Stimulated activated CD8-positive, alpha-beta memory T cell treated with anti-CD3 and anti-CD28 coated beads, Interleukin-12 subunit alpha, Interleukin-12 subunit beta, amount 100 ng/mL, for 4 hours (primary cell): ENCODE data around the gene GTF2B.
"Not testable (repeated sequence)": the region's sequence is repeated elsewhere in the genome, so short reads cannot be mapped to it uniquely, and the experiment has no call there.

Experiments used
- DNase-seq: peaks from one replicate; pipeline ENCODE4 v3.0.0-alpha.2; 2020; ENCODE audit warnings: low read depth

The GTF2B gene, protein sequence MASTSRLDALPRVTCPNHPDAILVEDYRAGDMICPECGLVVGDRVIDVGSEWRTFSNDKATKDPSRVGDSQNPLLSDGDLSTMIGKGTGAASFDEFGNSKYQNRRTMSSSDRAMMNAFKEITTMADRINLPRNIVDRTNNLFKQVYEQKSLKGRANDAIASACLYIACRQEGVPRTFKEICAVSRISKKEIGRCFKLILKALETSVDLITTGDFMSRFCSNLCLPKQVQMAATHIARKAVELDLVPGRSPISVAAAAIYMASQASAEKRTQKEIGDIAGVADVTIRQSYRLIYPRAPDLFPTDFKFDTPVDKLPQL

DNA sequence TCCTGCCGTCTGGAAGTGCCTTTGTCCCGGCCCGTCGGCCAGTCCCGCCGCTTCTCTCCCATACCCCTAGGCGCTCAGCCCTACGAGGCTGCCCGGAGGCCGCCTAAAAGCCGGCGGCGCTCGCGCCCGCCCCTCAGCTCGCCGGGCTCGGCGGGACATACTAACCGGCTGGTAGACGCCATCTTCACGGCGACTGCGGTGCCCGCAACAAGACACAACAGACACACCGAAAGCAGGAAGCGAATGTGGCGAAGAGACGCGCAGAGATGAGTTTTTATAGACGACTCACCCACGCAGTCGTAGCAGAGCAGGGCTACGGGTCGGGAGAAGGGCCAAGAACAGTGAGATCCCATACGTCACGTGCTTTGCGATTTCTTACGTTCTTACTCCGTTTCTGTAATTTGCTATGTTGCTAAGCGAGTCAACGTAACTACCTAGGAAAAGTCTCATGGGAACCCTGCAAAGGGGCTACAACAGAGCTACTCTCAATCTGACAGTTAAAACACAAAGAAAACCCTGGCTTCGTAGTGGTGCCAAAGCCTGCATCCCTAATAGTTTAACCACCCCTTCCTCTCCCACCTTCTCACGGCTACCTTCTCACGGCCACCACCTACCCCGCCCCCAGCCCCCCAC, at the start of gene GTF2B:
Gene GTF2B, minus strand, starts transcription at position 250 of the 633 bp plus-strand sequence. Its CDS starts 68 bp downstream, at position 182.
- DNase-seq: peak; percentile 79

DNA sequence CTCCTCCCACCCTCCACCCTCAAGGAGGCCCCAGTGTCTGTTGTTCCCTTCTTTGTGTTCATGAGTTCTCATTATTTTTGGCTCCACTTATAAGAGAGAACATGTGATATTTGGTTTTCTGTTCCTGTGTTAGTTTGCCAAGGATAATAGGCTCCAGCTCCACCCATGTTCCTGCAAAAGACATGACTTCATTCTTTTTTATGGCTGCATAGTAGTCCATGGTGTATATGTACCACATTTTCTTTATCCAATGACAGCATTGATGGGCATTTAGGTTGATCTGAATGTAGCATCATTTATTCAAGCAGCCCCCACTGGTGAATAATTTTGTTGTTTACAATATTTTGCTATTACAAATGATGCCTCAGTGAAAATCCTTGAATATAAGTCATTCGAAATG, 47.2 kb upstream of the GTF2B start:
- not testable (repeated sequence) for DNase-seq

DNA sequence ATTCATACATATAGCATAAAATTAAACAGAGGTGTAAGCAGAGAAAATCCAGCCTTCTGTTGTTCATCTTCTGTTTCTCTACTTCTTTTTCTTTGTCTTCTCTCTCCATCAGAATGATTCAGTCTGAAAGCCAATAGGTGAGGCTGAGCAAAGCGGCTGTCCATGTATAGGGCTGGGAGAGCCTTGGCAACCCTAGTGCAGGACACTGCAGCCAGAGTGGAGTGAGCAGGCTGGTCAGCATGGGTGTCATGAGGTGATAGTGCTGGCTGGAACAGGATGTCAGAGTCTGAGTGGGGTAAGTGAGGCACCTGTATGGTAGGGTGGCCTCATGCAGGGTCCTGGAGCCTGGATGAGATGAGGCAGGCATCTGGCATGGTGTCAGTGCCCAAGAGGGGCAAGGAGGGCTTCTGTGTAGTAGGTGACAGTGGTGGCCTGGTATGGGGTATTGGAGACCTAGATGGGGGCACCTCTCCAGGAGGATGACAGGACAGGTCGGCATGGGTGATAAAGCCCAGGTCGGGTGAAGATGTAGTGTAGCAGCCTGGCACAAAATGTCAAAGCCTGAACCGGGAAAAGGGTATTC, 45.5 kb upstream of the GTF2B start:
- DNase-seq: no peak

DNA sequence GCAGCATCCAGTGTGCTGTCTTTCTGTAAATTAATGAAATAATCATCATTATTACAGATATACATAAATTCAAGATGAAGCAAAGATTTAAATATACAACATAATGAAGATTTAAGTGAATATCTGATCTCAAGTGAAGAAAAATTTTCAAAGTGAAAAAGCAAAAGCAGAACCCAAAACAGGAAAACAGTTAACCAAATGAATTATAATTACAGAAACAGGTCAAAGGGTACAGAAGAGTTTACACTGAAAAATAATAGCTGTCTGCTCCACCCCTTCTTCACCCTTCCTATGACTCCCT, 44.8 kb upstream of the GTF2B start:
- DNase-seq: no peak

DNA sequence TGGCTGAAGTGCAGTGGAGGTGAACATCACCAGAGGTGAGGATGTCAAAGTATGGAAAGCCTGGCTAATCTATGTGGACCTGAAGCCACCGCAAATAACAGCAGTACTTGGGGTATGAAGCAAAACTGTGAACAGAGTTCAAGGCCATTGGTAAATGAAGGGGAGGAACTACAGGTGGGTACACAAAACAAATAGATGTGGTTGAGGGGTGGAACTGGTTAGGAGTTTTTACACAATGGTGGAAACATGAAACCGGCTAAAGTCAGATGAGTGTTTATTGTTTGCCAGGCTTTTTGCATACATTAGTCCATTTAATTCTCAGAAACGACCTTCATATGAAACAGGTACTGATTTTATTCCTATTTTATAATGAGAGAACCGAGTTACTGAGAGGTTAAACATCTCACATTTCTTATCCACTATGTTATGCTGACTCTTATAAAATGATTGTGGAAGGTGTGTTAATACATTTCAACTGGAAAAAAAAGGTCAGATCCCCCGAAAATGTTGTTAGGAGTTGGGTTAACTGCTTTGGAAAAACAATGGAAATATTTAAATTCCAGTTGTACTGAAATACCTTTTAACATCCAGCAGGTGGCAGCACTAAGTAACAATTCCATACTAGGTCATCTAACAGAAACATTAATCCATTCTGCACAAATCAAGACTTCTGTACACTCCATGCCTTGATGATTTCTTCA, 44.3 kb upstream of the GTF2B start:
- DNase-seq: no peak

DNA sequence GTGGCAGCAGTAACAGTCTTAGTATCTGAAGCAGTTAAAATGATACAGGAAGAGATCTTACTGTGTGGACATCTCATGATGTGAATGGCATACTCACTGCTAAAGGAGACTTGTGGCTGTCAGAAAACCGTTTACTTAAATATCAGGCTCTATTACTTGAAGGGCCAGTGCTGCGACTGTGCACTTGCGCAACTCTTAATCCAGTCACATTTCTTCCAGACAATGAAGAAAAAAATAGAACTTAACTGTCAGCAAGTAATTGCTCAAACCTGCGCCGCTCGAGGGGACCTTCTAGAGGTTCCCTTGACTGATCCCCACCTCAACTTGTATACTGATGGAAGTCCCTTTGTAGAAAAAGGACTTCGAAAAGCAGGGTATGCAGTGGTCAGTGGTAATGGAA, 38.8 kb upstream of the GTF2B start:
- DNase-seq: not testable (repeated sequence)

DNA sequence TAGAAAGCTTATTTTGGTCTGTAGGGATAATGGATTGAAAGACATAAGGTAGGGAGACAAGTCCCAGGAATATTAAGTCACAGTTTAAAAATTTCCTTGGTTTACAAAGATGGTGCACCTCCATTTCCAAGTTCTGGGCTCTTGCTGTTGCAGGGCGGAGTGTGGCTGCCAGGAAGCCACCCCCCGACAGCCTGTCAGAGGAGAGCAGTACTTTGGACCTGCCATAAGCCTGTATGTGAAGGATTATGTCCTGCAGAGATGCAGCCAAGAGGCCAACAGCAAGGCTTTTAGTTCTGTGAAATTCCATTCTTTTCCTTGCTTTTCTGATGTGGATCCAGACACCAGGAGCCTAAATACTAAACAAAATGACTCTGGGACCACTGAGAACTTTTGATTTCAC, 31.9 kb upstream of the GTF2B start:
- DNase-seq: no peak

DNA sequence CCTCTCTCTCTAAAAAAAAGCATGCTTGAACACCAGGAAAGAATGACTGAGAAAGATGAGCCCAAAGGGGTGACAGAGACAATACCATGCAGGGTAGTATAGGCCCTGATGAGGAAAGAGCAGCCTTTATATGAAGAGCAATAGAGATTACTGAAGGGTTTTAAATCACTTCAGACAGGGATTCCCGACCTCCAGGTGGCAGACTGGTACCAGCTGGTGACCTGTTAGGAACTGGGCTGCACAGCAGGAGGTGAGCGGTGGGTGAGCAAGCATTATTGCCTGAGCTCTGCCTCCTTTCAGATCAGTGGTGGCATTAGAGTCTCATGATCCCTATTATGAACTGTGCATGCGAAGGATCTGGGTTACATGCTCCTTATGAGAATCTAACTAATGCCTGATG, 30.8 kb upstream of the GTF2B start:
- DNase-seq: no peak

DNA sequence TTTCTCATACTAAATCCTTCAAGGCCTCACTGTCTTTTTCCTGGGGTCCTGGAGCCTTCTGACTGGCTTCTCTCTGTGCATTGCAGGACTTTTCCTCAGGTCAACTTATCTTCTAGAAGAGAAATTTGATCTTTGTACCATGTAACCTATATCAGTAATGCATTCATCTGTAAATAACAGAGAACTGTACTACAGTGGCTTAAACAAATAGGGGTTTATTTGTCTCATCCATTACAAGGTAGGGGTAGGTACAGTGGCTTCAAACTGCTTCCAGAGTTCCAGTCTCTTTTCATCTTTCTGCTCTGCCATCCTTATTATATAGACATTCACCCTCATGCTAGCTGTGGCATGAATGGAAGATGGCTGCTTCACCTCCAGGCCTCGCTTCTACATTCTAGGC, 29.5 kb upstream of the GTF2B start:
- DNase-seq: no peak

DNA sequence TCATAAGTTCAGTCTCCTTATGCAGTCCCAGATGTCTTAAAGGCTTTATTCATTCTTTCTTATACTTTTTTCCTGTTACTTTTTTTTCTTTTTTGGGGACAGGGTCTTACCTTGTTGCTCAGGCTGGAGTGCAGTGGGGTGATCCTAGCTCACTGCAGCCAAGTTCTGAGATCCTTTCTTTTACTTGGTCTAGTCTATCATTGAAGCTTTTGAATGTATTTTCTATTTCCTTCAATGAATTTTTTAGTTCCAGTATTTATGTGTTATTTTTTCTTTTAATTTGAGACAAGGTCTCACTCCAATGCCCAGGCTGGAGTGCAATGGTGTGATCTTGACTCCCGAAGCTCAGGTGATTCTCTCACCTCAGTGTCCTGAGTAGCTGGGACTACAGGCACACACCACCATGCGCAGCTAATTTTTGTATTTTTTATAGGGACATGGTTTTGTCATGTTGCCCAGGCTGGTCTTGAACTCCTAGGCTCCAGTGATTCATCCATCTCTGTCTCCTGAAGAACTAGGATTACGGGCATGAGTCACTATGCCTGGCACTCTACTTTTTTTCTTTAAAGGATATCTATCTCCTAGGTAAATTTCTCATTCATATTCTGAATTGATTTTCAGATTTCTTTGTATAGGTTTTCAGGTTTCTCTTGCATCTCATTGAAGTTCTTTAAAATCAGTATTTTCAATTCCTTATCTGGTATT, 26.1 kb upstream of the GTF2B start:
- DNase-seq: no peak

DNA sequence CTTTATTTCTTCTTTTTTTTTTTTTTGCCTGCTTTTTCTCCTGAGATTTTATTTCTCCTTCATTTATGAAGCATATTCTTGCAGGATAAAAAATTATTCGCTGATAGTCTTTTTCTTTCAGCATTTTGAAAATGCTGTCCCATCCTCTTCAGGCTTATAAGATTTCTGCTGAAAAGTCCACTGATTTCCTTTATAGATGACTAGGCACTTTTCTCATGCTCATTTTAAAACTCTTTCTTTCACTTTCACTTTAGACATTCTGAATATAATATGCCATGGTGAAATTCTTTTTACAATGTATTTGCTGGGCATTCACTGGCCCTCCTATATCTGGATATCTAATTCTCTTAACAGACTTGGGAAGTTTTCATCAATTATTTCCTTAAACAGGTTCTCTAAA, 25.5 kb upstream of the GTF2B start:
- no peak for DNase-seq

DNA sequence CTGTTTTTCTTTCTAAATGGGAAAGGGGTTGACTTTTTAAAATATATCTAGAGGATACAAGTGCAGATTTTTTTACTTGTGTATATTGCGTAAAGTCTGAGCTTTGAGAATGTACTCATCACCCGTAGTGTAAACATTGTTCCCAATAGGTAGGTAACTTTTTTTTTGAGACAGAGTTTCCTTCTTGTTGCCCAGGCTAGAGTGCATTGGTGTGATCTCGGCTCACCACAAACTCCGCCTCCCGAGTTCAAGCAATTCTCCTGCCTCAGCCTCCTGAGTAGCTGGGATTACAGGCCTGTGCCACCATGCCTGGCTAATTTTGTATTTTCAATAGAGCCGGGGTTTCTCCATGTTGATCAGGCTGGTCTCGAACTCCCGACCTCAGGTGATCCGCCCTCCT, 20.4 kb upstream of the GTF2B start:
- not testable (repeated sequence) for DNase-seq

DNA sequence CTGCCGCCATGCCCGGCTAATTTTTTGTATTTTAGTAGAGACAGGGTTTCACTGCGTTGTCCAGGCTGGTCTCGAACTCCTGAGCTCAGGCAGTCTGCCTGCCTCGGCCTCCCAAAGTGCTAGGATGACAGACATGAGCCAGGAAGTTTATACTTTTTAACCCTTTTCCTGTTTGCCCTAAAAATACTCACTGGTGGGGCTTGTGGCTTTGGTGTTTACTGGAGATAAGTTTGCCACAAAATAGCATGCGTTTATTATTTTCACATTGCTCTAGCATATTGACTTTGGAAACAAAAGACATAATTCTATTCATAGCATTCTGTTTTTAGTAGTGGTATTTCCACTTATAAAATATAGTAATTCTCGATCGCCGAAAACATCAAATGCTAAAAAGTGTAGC, 19.8 kb upstream of the GTF2B start:
- no peak for DNase-seq

DNA sequence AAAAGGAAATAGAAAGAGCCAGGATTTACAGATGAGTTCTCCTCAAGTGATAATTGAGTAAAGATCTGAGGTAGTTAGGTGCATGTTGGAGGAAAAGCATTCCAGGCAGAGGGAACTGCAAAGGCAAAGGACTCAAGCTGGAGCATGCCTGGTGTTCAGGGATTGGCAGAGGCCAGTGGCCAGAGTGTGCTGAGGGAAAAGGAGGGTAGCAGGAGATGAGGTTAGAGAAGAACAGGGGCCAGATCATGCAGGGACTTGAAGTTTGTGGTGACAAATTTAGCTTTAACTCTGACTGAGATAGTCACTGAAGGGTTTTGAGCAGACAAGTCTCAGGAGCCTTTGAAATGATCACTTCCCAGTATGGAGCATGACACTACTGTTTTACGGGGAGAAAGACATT, 19.0 kb upstream of the GTF2B start:
- DNase-seq: no peak

DNA sequence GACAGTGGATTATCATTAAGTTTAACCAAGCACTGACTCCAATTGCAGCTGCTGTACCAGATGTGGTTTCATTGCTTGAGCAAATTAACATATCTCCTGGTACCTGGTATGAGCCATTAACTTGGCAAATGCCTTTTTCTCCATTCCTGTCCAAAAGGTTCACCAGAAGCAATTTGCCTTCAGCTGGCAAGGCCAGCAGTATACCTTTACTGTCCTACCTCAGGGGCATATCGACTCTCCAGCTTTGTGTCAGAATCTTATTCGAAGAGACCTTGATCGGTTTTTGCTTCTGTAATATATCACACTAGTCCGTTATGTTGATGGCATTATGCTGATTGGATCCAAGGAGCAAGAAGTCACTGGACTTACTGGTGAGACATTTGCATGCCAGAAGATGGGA, 9.5 kb upstream of the GTF2B start:
- DNase-seq: no peak

DNA sequence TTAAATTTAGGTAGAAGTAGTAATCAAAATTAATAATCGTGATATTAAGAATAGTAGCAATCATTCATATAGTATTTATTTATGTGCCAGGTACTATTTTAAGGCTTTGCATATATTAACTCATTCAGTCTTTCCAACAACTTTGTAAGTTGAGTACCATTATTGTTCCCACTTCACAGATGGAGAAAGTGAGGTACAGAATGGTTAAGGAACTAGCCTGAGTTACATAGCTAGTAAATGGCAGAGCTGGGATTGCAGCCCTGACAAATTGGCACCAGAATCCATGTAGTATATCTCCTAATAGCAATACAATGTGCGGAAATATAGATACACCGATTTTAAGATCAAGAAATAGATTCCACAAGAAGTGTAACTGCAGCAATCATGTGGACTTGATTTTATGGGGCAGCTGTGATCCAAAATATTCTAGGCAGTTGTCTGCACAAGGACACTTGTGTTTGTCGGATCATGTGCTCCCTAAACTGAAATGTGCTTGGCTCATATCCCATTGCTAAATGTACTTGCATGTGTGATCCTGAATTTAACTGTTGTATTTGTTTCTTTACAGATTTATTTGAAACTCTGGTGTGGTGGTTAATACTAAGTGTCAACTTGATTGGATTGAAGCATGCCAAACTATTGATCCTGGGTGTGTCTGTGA, 5.8 kb upstream of the GTF2B start:
- no peak for DNase-seq

DNA sequence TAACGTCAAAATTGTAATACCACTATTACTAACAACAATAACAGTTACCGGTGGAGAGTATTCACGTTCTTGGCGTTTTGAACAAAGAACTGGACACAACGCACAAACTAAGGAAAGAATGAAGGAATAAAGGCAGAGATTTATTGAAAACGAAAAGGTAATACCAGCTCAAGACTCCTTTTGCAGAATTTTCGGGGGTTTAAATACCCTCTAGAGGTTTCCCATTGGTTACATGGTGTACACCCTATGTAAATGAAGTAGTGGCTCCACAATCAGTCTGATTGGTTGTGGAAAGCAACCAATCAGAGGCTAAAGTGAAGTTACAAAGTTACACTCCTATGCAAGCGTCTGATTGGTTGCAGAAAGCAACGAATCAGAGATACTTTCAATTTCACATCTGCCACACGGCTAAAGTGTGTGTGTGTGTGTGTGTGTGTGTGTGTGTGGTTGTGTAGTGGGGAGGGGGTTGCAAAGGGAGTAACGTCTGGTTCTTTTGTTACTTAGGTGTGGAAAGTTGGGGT, 1.1 kb upstream of the GTF2B start:
- DNase-seq: no peak

DNA sequence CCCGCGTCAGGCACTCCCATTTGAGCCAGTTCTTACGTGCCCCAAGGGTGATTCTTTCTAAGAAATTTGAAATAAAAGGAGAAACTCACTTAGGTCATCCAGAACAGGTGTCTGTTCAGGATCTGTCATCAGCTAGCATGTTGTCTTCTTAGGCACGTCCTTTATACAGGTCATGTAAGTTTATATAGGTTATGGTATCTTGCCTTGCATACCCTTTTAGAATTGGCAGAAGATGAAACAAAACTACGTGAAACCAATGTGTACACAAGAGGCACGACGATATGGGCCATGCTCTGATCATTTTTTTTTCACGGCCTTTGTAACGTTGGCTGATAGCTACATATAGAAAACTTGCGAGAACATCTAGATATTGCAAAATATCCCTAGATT, 579 bp upstream of the GTF2B start:
- DNase-seq: no peak

DNA sequence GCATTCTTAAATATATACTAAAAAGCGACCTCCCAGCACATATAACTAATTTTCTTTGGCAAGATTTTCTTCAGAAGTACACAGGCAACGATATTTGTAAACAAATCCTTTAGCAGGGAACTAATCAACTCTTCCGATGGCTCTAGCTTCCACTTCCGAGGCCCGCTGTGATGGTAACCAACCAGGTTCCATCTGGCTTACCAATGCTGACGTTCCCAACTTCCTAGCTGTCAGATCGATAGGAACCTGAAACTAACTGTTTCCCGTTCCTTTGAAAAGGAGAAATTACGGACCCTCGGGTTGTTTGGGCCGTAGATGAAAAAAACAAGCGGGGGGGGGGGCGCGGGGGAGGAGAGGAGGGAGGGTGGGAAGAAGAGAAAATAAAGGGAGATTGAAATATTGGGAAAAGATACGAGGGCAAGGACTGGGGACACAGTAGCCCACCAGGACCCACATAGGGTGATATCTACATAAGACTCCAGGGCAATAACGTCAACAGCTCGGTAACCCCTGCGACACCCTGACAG, 513 bp downstream of the GTF2B start:
- DNase-seq: no peak

DNA sequence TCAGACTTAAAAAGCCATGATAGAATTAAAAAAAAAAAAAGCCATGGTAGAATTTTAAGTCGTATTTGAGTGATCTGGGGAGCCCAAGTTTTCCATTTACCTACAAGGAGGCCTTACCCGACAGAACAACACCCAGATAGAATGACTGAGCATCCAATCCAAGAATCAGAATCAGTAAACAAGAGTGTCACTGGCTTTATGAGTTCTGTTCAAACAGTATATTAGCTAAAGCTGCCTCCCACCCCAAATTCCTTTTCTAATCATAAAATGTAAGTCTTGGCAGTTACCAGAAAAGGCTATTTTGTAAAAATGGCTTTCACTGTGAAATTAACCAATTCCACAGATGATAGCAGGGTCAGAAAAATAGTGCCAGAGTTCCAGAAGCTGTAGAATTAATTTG, 1.2 kb downstream of the GTF2B start:
- DNase-seq: no peak

DNA sequence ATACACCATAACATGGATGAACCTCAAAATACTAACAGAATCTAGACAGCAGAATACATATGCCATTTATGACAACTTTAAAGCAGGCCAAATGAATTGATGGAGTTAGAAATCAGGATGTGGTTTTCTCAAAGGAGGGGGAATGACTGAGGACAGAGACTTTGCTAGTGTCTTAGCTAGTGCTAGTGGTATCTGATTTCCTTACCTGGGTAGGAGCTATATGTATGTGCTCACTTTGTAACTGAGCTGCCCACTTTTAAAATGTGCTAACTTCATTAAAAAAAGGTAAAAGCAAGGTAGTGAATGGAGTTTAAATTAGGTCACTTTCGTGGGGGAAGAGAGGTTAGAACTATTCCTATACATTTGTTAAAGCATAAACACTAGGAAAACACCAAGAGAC, 2.6 kb downstream of the GTF2B start:
- DNase-seq: no peak

DNA sequence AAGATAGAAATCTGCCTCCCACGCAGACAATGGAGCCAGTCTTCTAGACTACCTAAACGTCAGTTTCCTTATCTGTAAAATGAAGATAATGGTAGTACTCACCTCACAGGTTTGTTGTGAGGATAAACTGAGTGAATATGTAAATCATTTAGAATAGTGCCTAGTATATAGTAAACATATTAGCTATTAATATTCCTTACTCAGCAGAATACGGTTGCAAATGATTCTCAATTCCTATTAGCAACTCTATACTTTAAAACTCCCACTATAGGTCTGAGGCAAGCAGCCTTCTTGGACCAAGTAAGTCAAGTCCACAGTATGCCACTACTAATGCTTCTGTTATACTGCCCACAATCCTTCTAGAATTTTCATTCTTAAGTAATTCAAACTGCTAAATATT, 5.4 kb downstream of the GTF2B start:
- DNase-seq: no peak
